RWPE2 (cell line): ENCODE data around the gene IL16.

Experiments
- ATAC-seq: fragments of 200-7000 bp; cut with Tn5 transposase; 3 replicates; pipeline ENCODE4 v1.9.1; 2021; ENCODE audit warnings: low read depth
- DNase-seq: peaks from one replicate; pipeline ENCODE4 v3.0.0-alpha.2; 2020; ENCODE audit warnings: low spot score
- H3K27ac ChIP-seq: fragments of 450-650 bp; 2 replicates; pipeline ENCODE4 v1.5.1; 2017; ENCODE audit warnings: mild to moderate bottlenecking; ENCODE audit not compliant: poor library complexity, severe bottlenecking
- H3K27me3 ChIP-seq: fragments of 250-450 bp; sonication (Bioruptor Pico); 2 replicates; pipeline ENCODE4 v1.5.1; 2021; ENCODE audit warnings: mild to moderate bottlenecking, moderate library complexity; ENCODE audit not compliant: insufficient read depth, poor library complexity, severe bottlenecking
- H3K36me3 ChIP-seq: fragments of 250-450 bp; sonication (Bioruptor Pico); 2 replicates; pipeline ENCODE4 v1.5.1; 2020; ENCODE audit warnings: low read depth, mild to moderate bottlenecking, moderate library complexity
- H3K4me1 ChIP-seq: fragments of 250-450 bp; sonication (Bioruptor Pico); 2 replicates; pipeline ENCODE4 v1.5.1; 2021; ENCODE audit warnings: mild to moderate bottlenecking, moderate library complexity; ENCODE audit not compliant: insufficient read depth, poor library complexity, severe bottlenecking
- H3K4me3 ChIP-seq: fragments of 250-450 bp; sonication (Bioruptor Pico); 2 replicates; pipeline ENCODE4 v1.5.1; 2021; ENCODE audit warnings: mild to moderate bottlenecking, moderate library complexity; ENCODE audit not compliant: severe bottlenecking
- H3K9me3 ChIP-seq: fragments of 250-450 bp; sonication (Bioruptor Pico); 2 replicates; pipeline ENCODE4 v1.5.1; 2021; ENCODE audit warnings: mild to moderate bottlenecking, moderate library complexity; ENCODE audit not compliant: severe bottlenecking
- CTCF ChIP-seq: fragments of 450-650 bp; IDR thresholded peaks from one replicate; pipeline ENCODE4 v1.5.1; 2017; ENCODE audit warnings: mild to moderate bottlenecking, moderate library complexity; ENCODE audit not compliant: poor library complexity, severe bottlenecking

The IL16 gene

DNA sequence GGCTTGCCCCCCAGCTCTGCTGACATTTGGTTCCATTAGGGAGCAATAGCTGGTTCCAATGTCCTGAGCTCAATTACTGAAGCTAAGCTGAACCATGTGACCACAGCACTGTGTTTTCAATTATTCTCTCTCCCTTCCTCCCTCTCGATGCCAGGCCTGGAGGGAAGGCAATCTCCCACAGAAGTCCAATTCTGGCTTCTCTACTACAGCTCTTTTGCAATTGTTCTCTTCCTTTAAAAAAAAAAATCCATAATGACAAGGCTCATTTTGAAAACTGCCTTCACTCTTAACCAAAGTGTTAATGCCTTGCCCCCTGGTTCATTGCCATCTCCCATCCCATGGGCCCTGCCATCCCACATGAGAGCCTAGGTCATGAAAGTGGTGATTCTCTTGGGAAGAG is 24.8 kb downstream of the IL16 start:
- H3K27me3 ChIP-seq = no peaks in the 10 kb centered on the region
- TF ChIP-seq CTCF = no peak
- DNase-seq = no peak
- H3K4me1 ChIP-seq = no peaks in the 10 kb centered on the region
- no peak overlapping the region for H3K27ac ChIP-seq
- no peaks in the 10 kb centered on the region for H3K9me3 ChIP-seq
- no peaks in the 10 kb centered on the region for H3K36me3 ChIP-seq
- ATAC-seq = no peak
- no peak overlapping the region for H3K4me3 ChIP-seq

DNA sequence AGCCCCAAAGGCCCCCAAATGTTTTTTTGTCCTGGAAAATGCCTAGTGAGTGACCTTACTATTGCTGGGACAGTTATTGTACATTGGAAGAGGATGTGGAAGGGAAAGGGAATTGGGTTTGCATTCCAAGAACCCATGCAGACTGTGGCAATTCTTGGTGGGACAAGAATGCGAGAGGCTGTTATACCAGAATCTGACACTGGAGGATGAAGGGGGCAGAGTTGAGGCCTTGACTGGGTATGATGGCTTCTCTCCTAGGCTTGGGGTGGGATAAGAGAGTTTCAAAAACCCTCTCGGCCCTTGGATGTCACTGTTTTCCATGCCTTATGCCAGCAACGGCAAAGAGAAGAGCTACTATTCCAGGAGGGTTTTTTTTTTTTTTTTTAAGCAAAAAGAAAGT is 25.3 kb downstream of the IL16 start:
- H3K9me3 ChIP-seq = no peaks in the 10 kb centered on the region
- no peaks in the 10 kb centered on the region for H3K36me3 ChIP-seq
- ATAC-seq (no peak), DNase-seq (no peak)
- H3K27ac ChIP-seq = no peak overlapping the region
- H3K4me3 ChIP-seq = no peak overlapping the region
- H3K27me3 ChIP-seq = no peaks in the 10 kb centered on the region
- no peak for TF ChIP-seq CTCF
- no peaks in the 10 kb centered on the region for H3K4me1 ChIP-seq

- Histone ChIP-seq H3K4me1 (no peaks in the 10 kb centered on the region), H3K36me3 (no peaks in the 10 kb centered on the region), H3K27me3 (no peaks in the 10 kb centered on the region), H3K4me3 (no peak overlapping the region), H3K27ac (no peak overlapping the region), H3K9me3 (no peaks in the 10 kb centered on the region)
- no peak for TF ChIP-seq CTCF
- no peak for DNase-seq
- ATAC-seq = no peak
Measured at GRCh38 chr15:81223346-81223971, 26.8 kb downstream of the IL16 start.

GRCh38 chr15:81224232-81224631 is 27.6 kb downstream of the IL16 start:
- no peak overlapping the region for H3K27ac ChIP-seq
- DNase-seq (no peak), ATAC-seq (no peak)
- no peak for TF ChIP-seq CTCF
- H3K4me3 ChIP-seq = no peak overlapping the region
- H3K4me1 ChIP-seq = no peaks in the 10 kb centered on the region
- H3K36me3 ChIP-seq = no peaks in the 10 kb centered on the region
- H3K27me3 ChIP-seq = no peaks in the 10 kb centered on the region
- no peaks in the 10 kb centered on the region for H3K9me3 ChIP-seq

DNA sequence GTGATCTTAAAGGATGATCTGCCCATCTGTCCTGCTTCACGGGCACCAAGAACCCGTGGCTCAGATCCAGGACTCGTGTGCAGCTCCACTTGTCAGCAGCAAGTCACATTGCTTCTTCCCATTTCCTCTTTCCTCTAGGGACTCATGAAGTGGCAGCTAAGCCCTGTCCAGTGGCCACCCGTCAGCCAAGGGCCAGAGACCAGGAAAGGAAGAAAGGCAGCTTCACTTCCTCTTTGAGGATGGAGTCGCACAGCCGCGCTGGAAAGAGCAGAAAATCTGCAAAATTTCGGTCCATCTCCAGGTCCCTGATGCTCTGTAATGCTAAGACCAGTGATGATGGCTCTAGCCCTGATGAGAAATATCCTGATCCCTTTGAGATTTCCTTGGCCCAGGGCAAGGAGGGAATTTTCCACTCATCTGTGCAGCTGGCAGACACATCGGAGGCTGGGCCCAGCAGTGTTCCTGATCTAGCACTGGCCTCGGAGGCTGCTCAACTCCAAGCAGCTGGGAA is 28.5 kb downstream of the IL16 start:
- DNase-seq = no peak
- H3K27ac ChIP-seq = no peak overlapping the region
- H3K9me3 ChIP-seq = no peaks in the 10 kb centered on the region
- H3K36me3 ChIP-seq = no peaks in the 10 kb centered on the region
- no peak; the same call in 2 of the 3 replicates for ATAC-seq
- no peaks in the 10 kb centered on the region for H3K27me3 ChIP-seq
- H3K4me1 ChIP-seq = no peaks in the 10 kb centered on the region
- TF ChIP-seq CTCF = no peak
- H3K4me3 ChIP-seq = no peak overlapping the region
